Cardiac septum (tissue), 1 donor: ENCODE data around the gene SEC11C. TPM values are rescaled to one million over a fixed set of nuclear protein-coding genes. Genes with fewer than 3 reads are reported as not detected.

Experiments
- DNase-seq: peaks from one replicate; pipeline ENCODE4 v3.0.0-alpha.2; 2020; ENCODE audit warnings: low spot score
- intact Hi-C: fragments of 100-400 bp; cut with DNase I; formaldehyde crosslinking; loops from one replicate; pipeline ENCODE4 v1.14.0; 2022
- long read RNA-seq: library from polyadenylated mRNA; unstranded; transcript quantifications from one replicate; pipeline ENCODE4 v2.0.0, GENCODE V29; 2021
- total RNA-seq: library from RNA; stranded (reverse); fragmentation: NEBNext Ultra II Directional; extraction: Animal tissue kit (Norgen Biotek cat#: 25700); gene quantifications from one replicate; pipeline ENCODE4 v1.2.1, GENCODE V29; 2021
- donor health status: DM: no; HTN: no; CAD: no.

SEC11C gene
- total RNA-seq = 24.3 TPM
- long read RNA-seq, transcript SEC11C-204 (6 exons, 1,202 nt) = major isoform, 21 of 22 reads
- long read RNA-seq, partial matches to known transcripts = 0 of 22 reads
- long read RNA-seq, other reads (novel, unspliced or antisense) = 0 of 22 reads

GRCh38 chr18:59139615-59140301 lies at the start of gene SEC11C:
Gene SEC11C (plus strand): TSS chr18:59139884. CDS start chr18:59139949, 65 bp downstream.
- DNase-seq = peak; percentile 97
- intact Hi-C loops = no loop called here

DNA sequence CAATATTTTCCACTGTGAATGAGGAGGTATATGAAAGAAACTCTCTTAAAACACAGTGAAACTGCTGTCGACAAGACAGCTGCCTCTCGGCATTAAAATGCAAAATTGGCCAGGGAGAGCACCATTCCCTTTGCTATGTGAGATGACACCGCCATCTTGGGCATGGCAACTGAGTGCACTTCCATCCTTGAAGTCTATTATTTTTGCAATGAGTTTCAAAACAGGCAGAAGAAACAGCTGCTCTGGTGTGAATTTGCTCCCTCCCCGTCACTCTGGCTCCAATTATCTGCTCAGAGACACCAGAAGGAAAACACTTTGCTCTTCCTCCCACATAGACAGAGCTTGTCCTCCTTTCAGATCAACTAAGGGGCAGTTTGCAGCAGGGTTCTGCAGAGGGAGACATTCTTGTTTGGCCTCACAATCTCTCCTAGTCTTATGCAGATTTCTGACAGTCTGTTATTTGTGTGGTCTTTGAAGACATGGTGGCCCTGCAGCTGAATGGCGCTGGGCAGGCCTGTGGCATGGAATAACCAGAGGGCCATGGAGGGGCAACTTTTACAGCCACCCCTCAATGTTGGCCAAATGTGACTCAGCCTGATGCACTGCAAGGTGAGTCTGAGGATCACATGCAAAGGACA lies 48.6 kb upstream of the SEC11C start:
- DNase-seq = no peak
- intact Hi-C loops = no loop called here

GRCh38 chr18:59093668-59094067 lies 46.0 kb upstream of the SEC11C start:
- DNase-seq = no peak
- intact Hi-C loops = no loop called here

DNA sequence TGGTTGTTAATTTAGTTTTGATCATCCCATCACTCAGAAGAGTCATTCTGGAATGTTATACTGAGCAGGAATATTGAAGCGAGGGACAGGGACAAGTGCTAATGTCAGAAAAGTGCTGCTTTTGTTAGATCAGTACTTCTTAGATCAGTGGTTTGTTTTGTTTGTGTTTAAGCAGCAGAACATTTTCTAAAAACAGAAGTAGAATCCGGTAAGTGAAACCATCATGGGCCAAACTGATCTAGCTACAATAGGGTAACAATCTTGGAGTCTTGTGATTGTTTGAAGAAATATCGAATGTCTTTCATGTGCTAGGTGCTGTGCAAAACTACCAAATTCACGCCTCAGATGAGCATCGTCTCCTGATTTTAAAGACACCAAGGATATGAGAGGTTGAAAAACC lies 45.1 kb upstream of the SEC11C start:
- intact Hi-C loops = no loop called here
- no peak for DNase-seq

DNA sequence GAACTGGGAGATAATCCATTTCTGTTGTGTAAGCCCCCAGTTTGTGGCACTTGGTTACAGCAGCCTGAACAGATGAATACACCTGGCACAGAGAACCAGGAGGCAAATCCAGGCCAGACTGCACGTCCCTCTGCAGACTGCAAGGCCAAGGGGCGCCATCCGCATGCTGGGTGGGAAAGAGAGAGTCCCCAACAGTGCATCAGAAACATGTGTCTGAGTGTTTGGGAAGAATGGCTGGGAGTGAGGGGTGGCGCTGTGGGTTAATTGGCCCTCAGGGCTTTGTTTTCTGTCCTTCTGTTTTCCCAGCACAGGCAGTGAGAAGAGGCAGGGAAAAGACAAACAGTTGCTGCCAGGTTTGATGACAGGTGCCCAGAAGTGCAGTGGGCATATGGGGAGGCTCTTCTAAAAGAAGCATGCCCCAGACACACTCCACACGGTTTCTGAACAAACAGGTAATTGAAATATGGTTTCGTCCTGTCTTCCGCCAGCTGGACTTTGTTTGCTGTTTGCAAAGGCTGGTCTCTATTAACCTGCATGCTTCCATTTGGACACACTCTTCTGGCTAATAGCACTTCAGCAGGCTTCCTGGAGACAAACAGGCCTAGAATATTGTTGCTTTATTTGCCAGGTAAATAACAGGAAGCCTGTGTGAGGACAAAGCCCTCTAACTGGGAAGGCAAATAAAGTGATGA lies 43.4 kb upstream of the SEC11C start:
- no peak for DNase-seq
- intact Hi-C loops = no loop called here

- DNase-seq = no peak
- intact Hi-C loops = no loop called here
Measured at GRCh38 chr18:59101830-59102414, 37.8 kb upstream of the SEC11C start.

GRCh38 chr18:59109375-59109774 lies 30.3 kb upstream of the SEC11C start:
- intact Hi-C loops = no loop called here
- DNase-seq = no peak

DNA sequence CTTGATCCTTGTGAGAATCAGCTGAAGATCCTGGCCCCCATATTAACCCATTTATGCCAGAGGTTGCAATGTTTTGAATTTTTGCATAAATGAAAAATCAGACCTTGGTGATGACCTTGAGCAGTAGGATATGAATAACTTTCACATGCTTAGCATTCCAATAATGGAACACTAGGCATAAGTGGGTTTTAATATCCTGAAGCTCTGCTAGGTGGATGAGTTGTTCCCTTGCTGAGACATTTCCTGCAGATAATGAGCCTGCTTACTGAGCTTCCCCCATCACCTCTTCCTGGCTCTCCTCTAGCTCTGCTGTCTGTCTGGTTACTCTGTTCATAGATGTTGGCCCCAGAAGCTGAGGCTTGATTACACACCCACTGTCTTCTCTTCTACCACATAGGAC lies 25.5 kb upstream of the SEC11C start:
- intact Hi-C loops = no loop called here
- no peak for DNase-seq

- intact Hi-C loops = no loop called here
- DNase-seq = no peak
Measured at GRCh38 chr18:59123588-59124369, 15.9 kb upstream of the SEC11C start.

GRCh38 chr18:59124370-59124704 lies 15.3 kb upstream of the SEC11C start:
- intact Hi-C loops = no loop called here

DNA sequence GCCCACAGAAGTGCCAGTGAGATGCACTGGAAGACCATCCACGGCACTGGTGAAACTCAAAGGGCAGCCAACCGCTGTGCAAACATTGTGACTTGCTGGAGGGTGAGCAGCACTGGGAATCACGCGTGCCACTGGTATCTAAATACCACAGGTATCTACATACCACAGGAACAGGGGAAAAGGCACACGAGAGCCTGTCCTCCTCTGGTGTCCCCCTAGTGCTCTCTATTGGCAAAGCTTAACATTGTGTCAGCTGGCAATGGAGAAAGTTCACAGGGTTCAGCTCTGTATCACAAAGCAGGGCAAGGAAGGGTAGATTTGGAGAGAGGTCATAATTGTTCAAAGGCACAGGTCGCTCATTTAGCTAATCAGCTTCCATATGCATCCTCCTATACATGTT lies 12.6 kb upstream of the SEC11C start:
- no peak for DNase-seq
- intact Hi-C loops = no loop called here

More at GRCh38 chr18:59124370-59124704, 15.3 kb upstream of the SEC11C start:
- no peak for DNase-seq

DNA sequence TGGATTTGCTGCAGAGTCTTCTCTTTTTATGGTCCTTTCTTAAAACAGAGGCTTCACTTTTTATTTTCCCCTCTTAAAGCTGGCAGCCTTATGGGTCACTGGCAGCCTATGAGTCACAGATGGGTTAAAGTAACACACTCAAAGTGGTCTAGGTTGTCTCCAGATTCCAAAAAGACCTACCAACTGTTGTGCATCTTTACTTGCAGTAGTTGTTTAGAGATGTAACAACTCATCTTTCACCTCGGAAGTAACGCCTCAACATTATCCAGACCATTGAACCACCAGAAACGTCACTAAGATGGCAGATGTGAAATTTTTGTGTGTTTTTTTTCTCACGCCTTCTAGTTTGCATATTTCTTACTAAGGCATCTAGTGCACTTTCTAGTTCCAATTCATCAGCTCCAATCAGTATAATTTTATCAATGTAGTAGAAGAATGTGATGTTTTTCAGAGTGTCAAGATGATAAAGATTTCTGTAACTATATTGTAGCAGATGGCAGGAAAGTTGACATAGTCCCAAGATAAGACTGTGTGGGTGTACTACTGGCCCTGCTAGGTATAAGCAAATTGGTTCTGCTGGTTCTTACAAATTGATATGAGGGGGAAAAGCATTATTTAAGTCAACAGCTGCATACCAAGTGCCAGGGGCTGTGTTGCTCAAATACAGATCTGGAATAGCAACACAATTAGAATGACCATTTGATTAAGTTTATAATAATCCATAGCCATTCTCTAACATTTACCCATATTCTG lies 9.6 kb upstream of the SEC11C start:
- intact Hi-C loops = no loop called here
- DNase-seq = no peak

DNA sequence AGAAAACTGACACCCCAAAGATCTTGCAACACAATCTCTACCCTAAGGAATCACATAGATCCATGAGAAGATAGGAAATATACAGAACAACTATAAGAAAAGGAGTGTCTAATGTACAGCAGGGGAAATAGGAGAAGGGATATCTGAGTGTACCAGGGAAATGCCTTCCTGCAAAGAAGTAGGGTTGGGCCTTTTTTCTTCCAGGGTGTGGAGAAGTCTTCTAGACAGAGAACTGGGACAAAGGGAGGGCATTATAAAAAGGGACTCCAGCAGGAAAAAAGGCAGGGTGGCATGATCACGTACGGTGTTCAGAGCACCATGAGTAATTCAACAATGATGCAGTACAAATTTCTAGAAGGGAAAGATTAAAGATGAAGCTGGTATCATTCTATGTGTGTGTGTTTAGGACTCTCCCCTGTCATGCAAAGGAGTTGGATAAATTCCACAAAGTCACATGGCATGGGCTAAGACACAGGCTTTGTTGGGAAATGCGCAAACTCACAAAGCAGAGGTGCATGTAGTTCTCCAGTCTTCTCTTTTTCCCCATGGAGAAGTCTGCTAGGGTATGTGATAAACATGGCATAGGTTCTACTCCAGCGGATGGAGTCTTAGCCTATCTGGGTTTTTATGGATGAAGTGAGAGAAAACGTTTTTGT lies 6.7 kb upstream of the SEC11C start:
- no peak for DNase-seq
- intact Hi-C loops = no loop called here

DNA sequence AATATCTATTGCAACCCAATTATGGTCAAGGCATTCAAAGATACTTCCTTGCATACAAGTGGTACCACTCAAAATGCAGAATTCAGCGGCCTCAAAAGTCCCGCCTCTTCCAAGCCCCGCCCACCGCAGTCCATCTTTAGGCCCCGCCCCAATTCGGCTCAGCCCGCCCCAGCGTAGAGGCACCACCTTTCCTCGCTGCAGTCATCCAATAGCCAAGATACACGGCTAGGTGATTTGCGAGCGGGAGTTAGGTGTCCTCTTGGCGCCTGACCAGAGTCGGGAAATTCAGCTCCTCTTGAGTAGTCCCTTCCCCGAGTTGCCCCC lies 431 bp upstream of the SEC11C start:
- intact Hi-C loops = no loop called here
- peak; percentile 90 for DNase-seq

- no peak for DNase-seq
- intact Hi-C loops = no loop called here
Measured at GRCh38 chr18:59140302-59140885, 710 bp downstream of the SEC11C start.

DNA sequence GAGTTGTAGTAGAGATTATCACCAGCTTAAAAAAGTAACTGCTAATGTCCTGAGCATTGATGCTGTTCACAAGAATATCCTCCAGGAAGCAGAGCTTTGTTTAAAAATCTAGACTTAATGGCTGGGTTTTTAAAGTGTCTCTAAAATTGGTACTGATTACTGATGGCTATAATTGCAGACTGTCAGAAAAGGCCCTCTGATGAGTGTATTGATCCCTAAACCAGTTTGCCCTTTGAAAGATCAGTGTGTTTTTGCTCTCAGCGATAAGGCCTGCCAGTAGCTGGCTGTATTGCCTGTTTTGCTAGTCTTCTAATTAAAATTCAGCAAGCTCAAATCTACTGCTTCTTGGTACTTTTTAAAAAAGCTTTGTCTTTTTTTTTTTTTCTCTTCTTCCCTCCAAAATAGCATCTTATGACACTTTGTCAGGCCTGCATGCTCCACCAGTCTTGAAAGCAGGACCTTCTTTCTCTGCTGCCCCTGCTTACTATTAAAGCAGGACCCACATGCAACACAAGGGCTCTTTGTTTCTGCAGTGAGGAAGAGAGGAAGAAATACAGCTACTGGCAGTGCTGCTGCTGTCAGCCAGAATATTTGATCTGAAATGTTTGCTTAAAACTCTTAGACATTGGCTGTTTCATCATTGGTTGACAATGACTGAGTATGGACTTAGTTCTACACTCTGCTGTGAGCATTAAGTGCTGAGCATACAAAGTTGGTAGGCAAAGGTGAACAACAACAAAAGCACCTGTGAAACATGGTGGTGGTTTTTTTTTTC lies 1.8 kb downstream of the SEC11C start:
- no peak for DNase-seq
- intact Hi-C loops = no loop called here

DNA sequence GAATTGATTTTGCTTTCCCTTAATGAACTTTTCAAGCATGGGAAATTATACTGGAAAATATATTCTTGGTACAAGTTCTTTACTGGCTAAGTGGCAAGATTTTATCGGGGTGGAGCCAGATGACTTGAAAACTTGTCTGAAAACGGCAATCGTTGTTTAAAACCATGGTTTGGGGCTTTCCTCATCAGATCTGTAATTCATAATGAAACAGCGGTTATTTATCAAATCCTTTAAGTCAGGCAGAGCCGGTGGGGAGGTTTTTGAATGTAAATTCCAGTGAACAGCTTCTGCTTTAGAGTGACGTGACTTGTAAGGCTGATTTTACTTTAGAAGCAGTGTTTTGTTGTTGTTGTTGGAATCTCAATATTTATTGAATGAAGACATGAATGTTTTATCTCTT lies 2.6 kb downstream of the SEC11C start:
- no peak for DNase-seq
- intact Hi-C loops = no loop called here
